MM.1S (cell line): ENCODE data around the gene GPC5.

Experiments
- EZH2 ChIP-seq: fragments of 300-600 bp; sonication (generic); optimal IDR thresholded peaks from 2 replicates; pipeline ENCODE3; 2017; ENCODE audit warnings: low read depth, mild to moderate bottlenecking, antibody characterized with exemption, low read length, mixed read lengths
- EZH2phosphoT487 ChIP-seq: fragments of 300-600 bp; sonication (generic); IDR thresholded peaks from 2 replicates; pipeline ENCODE4 v1.6.1; 2018; ENCODE audit warnings: antibody characterized with exemption, low read length
- TF ChIP-seq, protein P1 (sequence below): fragments of 300-600 bp; sonication (generic); IDR thresholded peaks from 2 replicates; pipeline ENCODE4 v1.5.1; 2016; ENCODE audit warnings: antibody characterized with exemption, low read length, mixed read lengths

GRCh38 chr13:91785431-91786119 lies 387.2 kb downstream of the GPC5 start:
- TF ChIP-seq EZH2 = no peak
- TF ChIP-seq, protein P1, sequence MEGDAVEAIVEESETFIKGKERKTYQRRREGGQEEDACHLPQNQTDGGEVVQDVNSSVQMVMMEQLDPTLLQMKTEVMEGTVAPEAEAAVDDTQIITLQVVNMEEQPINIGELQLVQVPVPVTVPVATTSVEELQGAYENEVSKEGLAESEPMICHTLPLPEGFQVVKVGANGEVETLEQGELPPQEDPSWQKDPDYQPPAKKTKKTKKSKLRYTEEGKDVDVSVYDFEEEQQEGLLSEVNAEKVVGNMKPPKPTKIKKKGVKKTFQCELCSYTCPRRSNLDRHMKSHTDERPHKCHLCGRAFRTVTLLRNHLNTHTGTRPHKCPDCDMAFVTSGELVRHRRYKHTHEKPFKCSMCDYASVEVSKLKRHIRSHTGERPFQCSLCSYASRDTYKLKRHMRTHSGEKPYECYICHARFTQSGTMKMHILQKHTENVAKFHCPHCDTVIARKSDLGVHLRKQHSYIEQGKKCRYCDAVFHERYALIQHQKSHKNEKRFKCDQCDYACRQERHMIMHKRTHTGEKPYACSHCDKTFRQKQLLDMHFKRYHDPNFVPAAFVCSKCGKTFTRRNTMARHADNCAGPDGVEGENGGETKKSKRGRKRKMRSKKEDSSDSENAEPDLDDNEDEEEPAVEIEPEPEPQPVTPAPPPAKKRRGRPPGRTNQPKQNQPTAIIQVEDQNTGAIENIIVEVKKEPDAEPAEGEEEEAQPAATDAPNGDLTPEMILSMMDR = no peak
- no peak for TF ChIP-seq EZH2phosphoT487
